Measurements from ENCODE around the gene HADHA.
"Not testable (repeated sequence)": the region's sequence is repeated elsewhere in the genome, so short reads cannot be mapped to it uniquely, and the experiment has no call there.

HADHA gene

GRCh38 chr2:26273501-26273900, 29.1 kb upstream of the HADHA start:
- Histone ChIP-seq H3K27me3 (no peaks in the 10 kb centered on the region), H3K36me3 (peaks cover 54% of the 10 kb centered on the region), H3K4me1 (ENCODE audit: control insufficient read depth in 1 of 2, insufficient read depth in 1 of 2, low read depth in 1 of 2, low read length in 1 of 2) (peaks cover 17 to 18% of the 10 kb centered on the region in 2 experiments), H3K4me3 (ENCODE audit: low read depth in 1 of 2, low read length in 1 of 2) (no peak overlapping the region), H3K27ac (peak overlapping the region; percentile 28), H3K9me3 (no peaks in the 10 kb centered on the region)
- no peak for TF ChIP-seq CTCF (IDR thresholded peaks at IDR 0.05)

DNA sequence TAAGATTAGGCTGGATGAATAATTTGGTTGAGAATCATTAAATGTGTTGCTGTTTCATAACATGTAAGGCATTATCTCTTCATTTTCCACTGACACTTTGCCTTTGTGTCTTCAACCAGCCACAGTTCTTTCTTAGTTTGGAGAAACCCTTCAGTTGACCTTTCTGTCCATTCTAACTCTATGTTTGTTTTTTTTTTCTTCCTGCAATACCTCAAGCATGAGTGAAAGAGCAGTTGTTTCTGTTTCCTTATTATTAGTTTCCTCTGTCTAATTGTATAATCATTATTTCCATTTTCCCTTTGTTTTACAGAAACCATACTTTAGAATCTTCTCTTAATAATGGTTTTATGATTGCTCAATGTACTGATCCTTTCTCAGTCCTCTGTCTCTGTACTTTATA, 25.9 kb upstream of the HADHA start:
- no peak for TF ChIP-seq CTCF (IDR thresholded peaks at IDR 0.05)
- Histone ChIP-seq H3K4me3 (ENCODE audit: low read depth in 1 of 2, low read length in 1 of 2) (no peak overlapping the region), H3K27ac (peak overlapping the region; percentile 62)

GRCh38 chr2:26269571-26270158, 25.2 kb upstream of the HADHA start:
- no peak for TF ChIP-seq CTCF (IDR thresholded peaks at IDR 0.05)
- no peak overlapping the region for H3K4me3 ChIP-seq (ENCODE audit: low read depth in 1 of 2, low read length in 1 of 2)
- H3K36me3 ChIP-seq = peaks cover 32% of the 10 kb centered on the region
- peaks cover 18 to 21% of the 10 kb centered on the region in 2 experiments for H3K4me1 ChIP-seq (ENCODE audit: control insufficient read depth in 1 of 2, insufficient read depth in 1 of 2, low read depth in 1 of 2, low read length in 1 of 2)
- no peaks in the 10 kb centered on the region for H3K9me3 ChIP-seq
- no peaks in the 10 kb centered on the region for H3K27me3 ChIP-seq
- peak overlapping the region; percentile 62 for H3K27ac ChIP-seq

More for the DNA sequence above, 25.9 kb upstream of the HADHA start:
- H3K36me3 ChIP-seq = peaks cover 30% of the 10 kb centered on the region
- H3K4me1 ChIP-seq (ENCODE audit: control insufficient read depth in 1 of 2, insufficient read depth in 1 of 2, low read depth in 1 of 2, low read length in 1 of 2) = peaks cover 18 to 21% of the 10 kb centered on the region in 2 experiments
- H3K27me3 ChIP-seq = no peaks in the 10 kb centered on the region
- no peaks in the 10 kb centered on the region for H3K9me3 ChIP-seq

DNA sequence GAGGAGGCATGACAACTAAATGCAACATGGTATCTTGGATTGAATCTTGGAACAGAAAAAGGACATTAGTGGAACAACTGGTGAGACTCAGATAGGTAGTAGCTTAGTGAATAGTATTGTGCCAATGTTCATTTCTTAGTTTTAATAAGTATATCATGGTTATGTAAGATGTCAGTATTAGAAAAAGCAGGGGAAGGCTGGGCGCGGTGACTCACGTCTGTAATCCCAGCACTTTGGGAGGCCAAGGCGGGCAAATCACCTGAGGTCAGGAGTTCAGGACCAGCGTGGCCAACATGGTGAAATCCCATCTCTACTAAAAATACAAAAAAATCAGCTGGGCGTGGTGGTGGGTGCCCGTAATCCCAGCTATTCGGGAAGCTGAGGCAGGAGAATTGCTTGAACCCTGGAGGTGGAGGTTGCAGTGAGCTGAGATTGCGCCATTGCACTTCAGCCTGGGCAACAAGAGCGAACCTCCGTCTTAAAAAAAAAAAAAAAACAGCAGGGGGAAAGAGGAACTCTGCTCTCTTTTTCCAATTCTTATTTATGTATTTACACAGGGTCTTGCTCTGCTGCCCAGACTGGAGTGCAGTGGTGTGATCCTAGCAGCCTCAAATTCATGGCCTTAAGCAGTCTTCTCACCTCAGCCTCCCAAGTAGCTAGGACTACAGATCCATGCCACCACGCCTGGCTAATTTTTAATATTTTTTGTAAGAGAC, 24.4 kb upstream of the HADHA start:
- Histone ChIP-seq H3K4me1 (ENCODE audit: control insufficient read depth in 1 of 2, insufficient read depth in 1 of 2, low read depth in 1 of 2, low read length in 1 of 2) (peaks cover 13 to 17% of the 10 kb centered on the region in 2 experiments), H3K27ac (peak overlapping the region; percentile 62), H3K36me3 (peaks cover 34% of the 10 kb centered on the region)
- not testable (repeated sequence) for H3K27me3 ChIP-seq; H3K9me3 ChIP-seq; H3K4me3 ChIP-seq (ENCODE audit: low read depth in 1 of 2, low read length in 1 of 2)

DNA sequence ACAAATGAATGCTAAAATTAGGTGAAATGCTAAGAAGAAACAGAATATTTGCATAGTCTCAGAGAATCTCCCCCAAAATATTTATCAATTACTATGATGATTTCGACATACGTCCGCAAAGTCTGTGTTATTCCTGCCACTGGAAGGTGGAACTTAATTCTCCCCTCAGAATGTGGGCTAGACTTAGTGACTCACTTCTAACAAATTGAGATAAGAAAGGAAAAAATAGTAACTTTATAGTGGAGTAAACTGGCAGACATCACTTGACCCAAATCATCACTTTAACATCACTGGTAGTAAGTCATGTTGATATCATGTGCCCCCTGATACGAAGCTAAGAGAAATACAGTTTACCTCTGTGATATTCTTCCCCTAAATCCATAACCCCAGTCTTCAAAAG, 23.8 kb upstream of the HADHA start:
- H3K4me1 ChIP-seq (ENCODE audit: control insufficient read depth in 1 of 2, insufficient read depth in 1 of 2, low read depth in 1 of 2, low read length in 1 of 2) = peaks cover 9 to 12% of the 10 kb centered on the region in 2 experiments
- no peaks in the 10 kb centered on the region for H3K9me3 ChIP-seq
- H3K36me3 ChIP-seq = peaks cover 36% of the 10 kb centered on the region
- no peaks in the 10 kb centered on the region for H3K27me3 ChIP-seq
- TF ChIP-seq CTCF (IDR thresholded peaks at IDR 0.05) = no peak
- H3K27ac ChIP-seq = peak overlapping the region; percentile 62
- no peak overlapping the region for H3K4me3 ChIP-seq (ENCODE audit: low read depth in 1 of 2, low read length in 1 of 2)

GRCh38 chr2:26258836-26259235, 14.4 kb upstream of the HADHA start:
- H3K36me3 ChIP-seq = peaks cover 63% of the 10 kb centered on the region
- not testable (repeated sequence) for H3K27ac ChIP-seq

More at GRCh38 chr2:26258836-26259235, 14.4 kb upstream of the HADHA start:
- not testable (repeated sequence) for H3K27me3 ChIP-seq; H3K4me1 ChIP-seq (ENCODE audit: control insufficient read depth in 1 of 2, insufficient read depth in 1 of 2, low read depth in 1 of 2, low read length in 1 of 2); H3K9me3 ChIP-seq; H3K4me3 ChIP-seq (ENCODE audit: low read depth in 1 of 2, low read length in 1 of 2)
